CMK (cell line): ENCODE results near the gene BCAN.

Experiments
- DNase-seq: peaks from one replicate; pipeline ENCODE4 v3.0.0-alpha.2; 2010; ENCODE audit warnings: low read depth

BCAN gene

GRCh38 chr1:156644640-156645039 lies 2.7 kb downstream of the BCAN start:
- no peak for DNase-seq

GRCh38 chr1:156645056-156645455 lies 3.1 kb downstream of the BCAN start:
- DNase-seq, result no peak

- DNase-seq, result no peak
Measured at GRCh38 chr1:156645666-156646065, 3.7 kb downstream of the BCAN start.

GRCh38 chr1:156646738-156647211 lies 4.9 kb downstream of the BCAN start:
- DNase-seq, result no peak

- DNase-seq, result no peak
Measured at GRCh38 chr1:156647351-156647750, 5.4 kb downstream of the BCAN start.

GRCh38 chr1:156648496-156648895 lies 6.6 kb downstream of the BCAN start:
- no peak for DNase-seq

GRCh38 chr1:156648951-156649350 lies 7.0 kb downstream of the BCAN start:
- DNase-seq, result no peak

- no peak for DNase-seq
Measured at GRCh38 chr1:156652131-156652991, 10.4 kb downstream of the BCAN start.

GRCh38 chr1:156652992-156653355 lies 11.1 kb downstream of the BCAN start:
- no peak for DNase-seq

GRCh38 chr1:156654700-156655099 lies 12.8 kb downstream of the BCAN start:
- no peak for DNase-seq

GRCh38 chr1:156655151-156655903 lies 13.4 kb downstream of the BCAN start:
- no peak for DNase-seq

GRCh38 chr1:156655904-156656516 lies 14.1 kb downstream of the BCAN start:
- no peak for DNase-seq

- DNase-seq, result peak; percentile 53
Measured at GRCh38 chr1:156656806-156657740, 15.2 kb downstream of the BCAN start.

- peak; percentile 24 for DNase-seq
Measured at GRCh38 chr1:156657741-156658319, 15.9 kb downstream of the BCAN start.

GRCh38 chr1:156658496-156658895 lies 16.6 kb downstream of the BCAN start:
- peak; percentile 36 for DNase-seq

- DNase-seq, result no peak
Measured at GRCh38 chr1:156658945-156659574, 17.1 kb downstream of the BCAN start.

GRCh38 chr1:156659661-156659987 lies 17.7 kb downstream of the BCAN start:
- no peak for DNase-seq

- peak; percentile 98 for DNase-seq
Measured at GRCh38 chr1:156659988-156660751, 18.3 kb downstream of the BCAN start.

- DNase-seq, result peak; percentile 45
Measured at GRCh38 chr1:156660752-156661112, 18.8 kb downstream of the BCAN start.
